Activated T-cell treated with anti-CD3 and anti-CD28 coated beads, Interleukin-2, amount 50 U/mL, for 1 hour (primary cell): ENCODE results near the gene PRAMEF27.
"Not testable (repeated sequence)": the region's sequence is repeated elsewhere in the genome, so short reads cannot be mapped to it uniquely, and the experiment has no call there.

Source experiments
- DNase-seq: peaks from one replicate; pipeline ENCODE4 v3.0.0-alpha.2; 2020

PRAMEF27 gene

GRCh38 chr1:13056475-13056874, at the start of gene PRAMEF27:
Gene PRAMEF27, minus strand, starts transcription at chr1:13056575. Its CDS starts 2,916 bp downstream, at chr1:13053659.
- DNase-seq: not testable (repeated sequence)

- not testable (repeated sequence) for DNase-seq
Measured at GRCh38 chr1:13070474-13070873, 14.1 kb upstream of the PRAMEF27 start, which contains the start of gene PRAMEF25. Gene PRAMEF25, plus strand, starts transcription at chr1:13070774. Its CDS starts 2,920 bp downstream, at chr1:13073694.

- not testable (repeated sequence) for DNase-seq
Measured at GRCh38 chr1:13019846-13020245, 36.5 kb downstream of the PRAMEF27 start.

GRCh38 chr1:13011932-13012331, 44.4 kb downstream of the PRAMEF27 start:
- DNase-seq: not testable (repeated sequence)

GRCh38 chr1:13009348-13009747, 47.0 kb downstream of the PRAMEF27 start:
- DNase-seq: not testable (repeated sequence)

- not testable (repeated sequence) for DNase-seq
Measured at GRCh38 chr1:13005732-13006131, 50.6 kb downstream of the PRAMEF27 start.
